K562 (cell line): Measurements from ENCODE around the gene UBR4. TPM values are rescaled to one million over a fixed set of nuclear protein-coding genes. Genes with fewer than 3 reads are reported as not detected.
A peak's percentile ranks its signal among the peaks of the same experiment; 100 is the strongest.

Source experiments
- ATAC-seq: fragments of 200-7000 bp; cut with Tn5 transposase; 3 replicates; pipeline ENCODE4 v1.9.1; 2020; ENCODE audit warnings: moderate library complexity
- BruUV-seq: library from RNA; stranded (reverse); fragments of 400-500 nt; replicated peaks from 2 replicates; lab custom pipeline; 2021; lab: Mats Ljungman, UMichigan
- CTCF ChIA-PET: fragments of 300-600 bp; formaldehyde crosslinking; extraction: SDS; loops from one replicate; lab custom pipeline; 2021; ENCODE audit warnings: low intra/inter-chr PET ratio; lab: Yijun Ruan, JAX
- POLR2A ChIA-PET: fragments of 300-600, 350-650 bp; sonication (Branson Sonifier 250); formaldehyde crosslinking; extraction: SDS; loops from one replicate; lab custom pipeline; 2021; ENCODE audit warnings: antibody characterized with exemption, inconsistent platforms; lab: Yijun Ruan, JAX
- DNase-seq, 4 experiments: peaks; one replicate each; pipeline versions ENCODE4 v3.0.0 to v3.0.0-alpha.2; 2011 to 2018; ENCODE audit warnings: low spot score in 3 of 4, mixed read lengths in 3 of 4; ENCODE audit errors: extremely low read depth in 1 of 4
- FAIRE-seq: peaks from 2 replicates; lab custom pipeline; 2011; peaks lifted over from hg19 to GRCh38; lab: Jason Lieb, UNC
- H2AFZ ChIP-seq: 2 replicates; pipeline ENCODE4 v1.6.0; 2011; ENCODE audit warnings: low read depth, low read length, control low read depth, inconsistent platforms
- H3K27ac ChIP-seq: fragments of 200-600 bp; 3 replicates; pipeline ENCODE4 v1.8.0; 2011; ENCODE audit warnings: low read depth, mild to moderate bottlenecking, control low read depth, inconsistent platforms, low read length, moderate library complexity, mixed read lengths; ENCODE audit errors: extremely low read depth
- H3K27me3 ChIP-seq, 2 experiments: fragments of 300-600 bp in 1 of 2; 2 replicates in 1 of 2; 3 replicates in 1 of 2; pipeline versions ENCODE4 v1.6.0 to v1.8.0; 2011; ENCODE audit warnings: inconsistent platforms in 2 of 2, low read length in 2 of 2, mild to moderate bottlenecking in 1 of 2, mixed read lengths in 1 of 2, moderate library complexity in 1 of 2; ENCODE audit not compliant: control insufficient read depth in 2 of 2, insufficient read depth in 2 of 2
- H3K36me3 ChIP-seq: fragments of 300-600 bp; 3 replicates; pipeline ENCODE4 v1.8.0; 2011; ENCODE audit warnings: mild to moderate bottlenecking, low read length, inconsistent platforms; ENCODE audit not compliant: control insufficient read depth, insufficient read depth
- H3K4me1 ChIP-seq, 2 experiments: fragments of 200-600 bp in 1 of 2; replicated peaks in 1 of 2; 2 replicates in 1 of 2; 3 replicates in 1 of 2; pipeline versions ENCODE4 v1.5.1 to v1.8.0; 2011; ENCODE audit warnings: inconsistent platforms in 2 of 2, low read length in 2 of 2, mild to moderate bottlenecking in 1 of 2, mixed read lengths in 1 of 2, moderate library complexity in 1 of 2; ENCODE audit not compliant: control insufficient read depth in 2 of 2, insufficient read depth in 2 of 2
- H3K4me2 ChIP-seq: 2 replicates; pipeline ENCODE4 v1.6.1; 2011; ENCODE audit warnings: low read length, control low read depth, inconsistent platforms, mixed read lengths; ENCODE audit not compliant: insufficient read depth
- H3K4me3 ChIP-seq: fragments of 200-600 bp; sonication (generic), shearing (Covaris generic); 2 replicates; pipeline ENCODE4 v1.5.1; 2016; ENCODE audit warnings: control low read depth, inconsistent platforms
- H3K79me2 ChIP-seq: fragments of 200-600 bp; 3 replicates; pipeline ENCODE4 v1.8.0; 2011; ENCODE audit warnings: low read length, inconsistent platforms; ENCODE audit not compliant: control insufficient read depth, insufficient read depth
- H3K9ac ChIP-seq, 2 experiments: 2 replicates each; pipeline versions ENCODE4 v1.6.0 to v1.6.1; 2011; ENCODE audit warnings: low read depth in 2 of 2, low read length in 2 of 2, control low read depth in 1 of 2, inconsistent platforms in 1 of 2, mild to moderate bottlenecking in 1 of 2, mixed read lengths in 1 of 2; ENCODE audit not compliant: insufficient read depth in 1 of 2
- H3K9me1 ChIP-seq: one replicate; pipeline ENCODE4 v1.6.0; 2011; ENCODE audit warnings: inconsistent platforms, mild to moderate bottlenecking, low read length, moderate library complexity; ENCODE audit not compliant: control insufficient read depth, insufficient read depth
- H3K9me3 ChIP-seq: replicated peaks from 2 replicates; pipeline ENCODE4 v1.5.1; 2011; ENCODE audit warnings: low read depth, low read length, inconsistent platforms; ENCODE audit not compliant: control insufficient read depth, insufficient read depth
- H4K20me1 ChIP-seq: replicated peaks from 2 replicates; pipeline ENCODE4 v1.6.1; 2011; ENCODE audit warnings: low read length, inconsistent platforms, mixed read lengths; ENCODE audit not compliant: control insufficient read depth, insufficient read depth
- ID3 ChIP-seq, 2 experiments: fragments of 250-450 bp in 1 of 2; fragments of 450-650 bp in 1 of 2; sonication (Bioruptor Pico) in 1 of 2; IDR thresholded peaks; 2 replicates each; pipeline versions ENCODE4 v1.6.1 to v1.8.0; 2016 to 2021; ENCODE audit warnings: mild to moderate bottlenecking in 2 of 2, moderate library complexity in 2 of 2, missing compliant biosample characterization in 1 of 2, missing genetic modification characterization in 1 of 2
- KLF10 ChIP-seq: fragments of 250-450 bp; sonication (Bioruptor Pico); IDR thresholded peaks from 2 replicates; pipeline ENCODE4 v1.6.1; 2021; ENCODE audit warnings: matching md5 sums
- NUFIP1 ChIP-seq: fragments of 450-650 bp; IDR thresholded peaks from 2 replicates; pipeline ENCODE4 v1.6.1; 2018; ENCODE audit not compliant: partially characterized antibody
- POLR3A ChIP-seq: IDR thresholded peaks from 2 replicates; pipeline ENCODE4 v1.6.1; 2011; ENCODE audit warnings: borderline replicate concordance, mild to moderate bottlenecking, moderate library complexity; ENCODE audit not compliant: insufficient read length, insufficient read depth; ENCODE audit errors: extremely low read depth
- RAD51 ChIP-seq: fragments of 450-650 bp; IDR thresholded peaks from 2 replicates; pipeline ENCODE4 v1.7.1; 2016; ENCODE audit warnings: low read depth, mild to moderate bottlenecking, borderline replicate concordance
- ZBTB1 ChIP-seq: sonication (generic); formaldehyde crosslinking; IDR thresholded peaks from 2 replicates; pipeline ENCODE4 v1.8.1; 2023; ENCODE audit warnings: missing genetic modification reagents, low read depth, mild to moderate bottlenecking, borderline replicate concordance
- ZNF384 ChIP-seq: IDR thresholded peaks from 2 replicates; pipeline ENCODE4 v1.6.1; 2012; ENCODE audit warnings: low read depth, low read length, improper control_type of control experiment
- ZNF431 ChIP-seq: sonication (generic); formaldehyde crosslinking; IDR thresholded peaks from 2 replicates; pipeline ENCODE4 v1.8.0; 2022; ENCODE audit warnings: mild to moderate bottlenecking, missing genetic modification reagents
- ZNF511 ChIP-seq: sonication (generic); formaldehyde crosslinking; IDR thresholded peaks from 2 replicates; pipeline ENCODE4 v1.8.0; 2022; ENCODE audit warnings: mild to moderate bottlenecking, missing genetic modification reagents
- ZNF699 ChIP-seq: fragments of 250-450 bp; sonication (Bioruptor Pico); IDR thresholded peaks from 2 replicates; pipeline ENCODE4 v1.8.0; 2021; ENCODE audit warnings: mild to moderate bottlenecking, moderate library complexity; ENCODE audit not compliant: insufficient replicate concordance
- WGBS: fragments of 100-300 bp; shearing (Covaris generic); methylation state at CpG from one replicate; pipeline ENCODE4 v1.1.6; 2016; ENCODE audit warnings: low coverage, mixed read lengths; ENCODE audit not compliant: insufficient coverage; ENCODE audit errors: missing lambda C conversion rate; 5-methylcytosine and 5-hydroxymethylcytosine counted together
- in situ Hi-C: fragments of 300-500 bp; cut with MboI; formaldehyde crosslinking; loops from 4 replicates; pipeline ENCODE4 v1.15.0; 2018; ENCODE audit warnings: inconsistent platforms, mixed read lengths
- intact Hi-C: fragments of 100-400 bp; cut with micrococcal nuclease; formaldehyde crosslinking; loops from 2 replicates; pipeline ENCODE4 v1.14.2; 2022
- polyA plus RNA-seq, 8 experiments: library from polyadenylated mRNA; depleted of rRNA in 4 of 8; stranded (reverse) in 5 of 8; unstranded in 3 of 8; fragments of >200 nt; fragmentation: Nextera tagmentation in 2 of 8; fragmentation: Illumina TruSeq in 1 of 8; extraction: Ambion mirVana in 2 of 8; extraction: Trizol in 1 of 8; gene quantifications; 2 replicates each; pipeline versions ENCODE4 v1.2.1 to v1.2.3, GENCODE V29; 2011 to 2014; ENCODE audit warnings: inconsistent platforms in 1 of 8, missing spikeins in 1 of 8
- total RNA-seq, 7 experiments: library from RNA; depleted of rRNA in 6 of 7; stranded (reverse); fragments of >200 nt in 6 of 7; fragmentation: Illumina TruSeq in 2 of 7; extraction: Trizol in 2 of 7; gene quantifications; 2 replicates each; pipeline versions ENCODE4 v1.2.1 to v1.2.3, GENCODE V29; 2011 to 2021; ENCODE audit warnings: low replicate concordance in 1 of 7

Gene UBR4
- total and polyA plus RNA-seq, 9 of the 15 experiments (the other 6 are each of a cell fraction or from before 2014, with no cell fraction given) = 55.4 to 277 (median 123) TPM

- Histone ChIP-seq H3K9me3 (no peaks in the 10 kb centered on the region), H3K4me3 (no peak overlapping the region), H3K9ac (peak overlapping the region in 1 of 2 experiments; percentile 55; a peak in 1 of 4 replicates), H3K27ac (no peak overlapping the region), H3K9me1 (no peaks in the 10 kb centered on the region), H4K20me1 (peaks cover 15% of the 10 kb centered on the region), H3K4me1 (peaks cover 3 to 14% of the 10 kb centered on the region in 2 experiments; a peak in 3 of 5 replicates), H3K4me2 (no peak overlapping the region), H3K27me3 (peaks cover 25 to 43% of the 10 kb centered on the region in 2 experiments; a peak in 4 of 5 replicates), H3K79me2 (no peaks in the 10 kb centered on the region), H2AFZ (no peak overlapping the region), H3K36me3 (no peaks in the 10 kb centered on the region)
- ATAC-seq (no peak), DNase-seq (no peak), FAIRE-seq (no peak)
- intact Hi-C loops (no loop called here), in situ Hi-C loops (no loop called here)
- no peak for TF ChIP-seq KLF10 (CRISPR knock-in tag)
- TF ChIP-seq ZNF511 = no peak
- TF ChIP-seq NUFIP1 = no peak
- no peak for TF ChIP-seq ZBTB1 (CRISPR knock-in tag)
- no peak for TF ChIP-seq ZNF384
- no peak for TF ChIP-seq POLR3A
- no peak for TF ChIP-seq ZNF431 (CRISPR knock-in tag)
- no peak for TF ChIP-seq RAD51
- no peak for TF ChIP-seq ZNF699
- no peak for TF ChIP-seq ID3 (CRISPR knock-in tag; IDR thresholded peaks at IDR 0.05)
- TF ChIP-seq ID3 (tag; IDR thresholded peaks at IDR 0.05) = no peak
- WGBS = 7% methylated on average over 8 of the region's 8 CpGs
- ChIA-PET POLR2A (interaction anchor here (0.6 to 1.0 kb wide), 3 partner anchors 10 to 50 kb away, joined by 3 to 4 read pairs (median 4); no protein-coding TSS in a partner anchor), CTCF (no interaction called here)
- no TSS peak for BruUV-seq
These were observed 151.6 kb downstream of the UBR4 start for GRCh38 chr1:19058476-19058797.
